Stomach (tissue), 4 donors: Measurements from ENCODE around the gene E2F6.

Source experiments
- POLR2A ChIP-seq, 4 donors: fragments of 450-650 bp; IDR thresholded peaks; one replicate each; pipeline ENCODE4 v1.6.1; 2016; ENCODE audit warnings: antibody characterized with exemption in 4 of 4, control low read depth in 2 of 4, mild to moderate bottlenecking in 1 of 4, moderate library complexity in 1 of 4
- TF ChIP-seq, protein P1 (sequence below), 7 experiments: fragments of 450-650 bp in 4 of 7; fragments of 200-600 bp in 3 of 7; sonication (generic) in 3 of 7; IDR thresholded peaks; one replicate each; pipeline ENCODE4 v1.5.1; 2016 to 2019; ENCODE audit warnings: antibody characterized with exemption in 7 of 7, control low read depth in 2 of 7, mild to moderate bottlenecking in 1 of 7

DNA sequence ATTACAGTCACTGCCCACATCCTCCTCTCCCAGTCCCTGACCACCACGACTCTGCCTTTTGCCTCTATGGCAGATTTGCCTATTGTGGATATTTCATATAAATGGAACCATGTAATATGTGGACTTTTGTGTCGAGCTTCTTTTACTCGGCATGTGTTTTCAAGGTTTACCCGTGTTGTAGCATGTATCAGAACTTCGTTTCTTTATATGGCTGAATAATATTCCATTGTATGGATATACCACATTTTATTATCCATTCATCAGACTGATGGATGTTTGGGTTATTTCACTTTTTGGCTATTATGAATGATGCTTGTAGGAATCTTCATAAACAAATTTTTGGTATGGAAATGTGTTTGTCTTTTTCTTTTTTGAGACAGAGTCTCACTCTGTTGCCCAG, 24.2 kb upstream of the E2F6 start:
- TF ChIP-seq, protein P1, sequence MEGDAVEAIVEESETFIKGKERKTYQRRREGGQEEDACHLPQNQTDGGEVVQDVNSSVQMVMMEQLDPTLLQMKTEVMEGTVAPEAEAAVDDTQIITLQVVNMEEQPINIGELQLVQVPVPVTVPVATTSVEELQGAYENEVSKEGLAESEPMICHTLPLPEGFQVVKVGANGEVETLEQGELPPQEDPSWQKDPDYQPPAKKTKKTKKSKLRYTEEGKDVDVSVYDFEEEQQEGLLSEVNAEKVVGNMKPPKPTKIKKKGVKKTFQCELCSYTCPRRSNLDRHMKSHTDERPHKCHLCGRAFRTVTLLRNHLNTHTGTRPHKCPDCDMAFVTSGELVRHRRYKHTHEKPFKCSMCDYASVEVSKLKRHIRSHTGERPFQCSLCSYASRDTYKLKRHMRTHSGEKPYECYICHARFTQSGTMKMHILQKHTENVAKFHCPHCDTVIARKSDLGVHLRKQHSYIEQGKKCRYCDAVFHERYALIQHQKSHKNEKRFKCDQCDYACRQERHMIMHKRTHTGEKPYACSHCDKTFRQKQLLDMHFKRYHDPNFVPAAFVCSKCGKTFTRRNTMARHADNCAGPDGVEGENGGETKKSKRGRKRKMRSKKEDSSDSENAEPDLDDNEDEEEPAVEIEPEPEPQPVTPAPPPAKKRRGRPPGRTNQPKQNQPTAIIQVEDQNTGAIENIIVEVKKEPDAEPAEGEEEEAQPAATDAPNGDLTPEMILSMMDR (IDR thresholded peaks at IDR 0.05) = no peak
- no peak for TF ChIP-seq POLR2A (IDR thresholded peaks at IDR 0.05)
